ENCODE results near the gene ANGPTL2.

ANGPTL2 gene

GRCh38 chr9:127051881-127052595 is 70.4 kb downstream of the ANGPTL2 start:
- DNase-seq (ENCODE audit: low read depth, low spot score): no peak

GRCh38 chr9:127050591-127051001 is 71.8 kb downstream of the ANGPTL2 start:
- DNase-seq (ENCODE audit: low read depth, low spot score): no peak

GRCh38 chr9:127050152-127050551 is 72.3 kb downstream of the ANGPTL2 start:
- no peak for DNase-seq (ENCODE audit: low read depth, low spot score)

- DNase-seq (ENCODE audit: low read depth, low spot score): no peak
Observed at GRCh38 chr9:127049581-127049980, 72.9 kb downstream of the ANGPTL2 start.

GRCh38 chr9:127049044-127049443 is 73.4 kb downstream of the ANGPTL2 start:
- no peak for DNase-seq (ENCODE audit: low read depth, low spot score)

GRCh38 chr9:127047971-127048370 is 74.5 kb downstream of the ANGPTL2 start:
- no peak for DNase-seq (ENCODE audit: low read depth, low spot score)

GRCh38 chr9:127045148-127045547 is 77.3 kb downstream of the ANGPTL2 start:
- DNase-seq (ENCODE audit: low read depth, low spot score): no peak

GRCh38 chr9:127039492-127039891 is 82.9 kb downstream of the ANGPTL2 start:
- DNase-seq (ENCODE audit: low read depth, low spot score): no peak

GRCh38 chr9:127038531-127038930 is 83.9 kb downstream of the ANGPTL2 start:
- DNase-seq (ENCODE audit: low read depth, low spot score): no peak

Measured in activated CD4-positive, CD25-positive, alpha-beta regulatory T cell treated with anti-CD3 and anti-CD28 coated beads, Interleukin-2, amount 50 U/mL, for 16 hours (primary cell).